H1 (cell line): Measurements from ENCODE around the gene CAMK2B. TPM values are rescaled to one million over a fixed set of nuclear protein-coding genes. Genes with fewer than 3 reads are reported as not detected.

Experiments
- CTCF ChIA-PET: fragments of 300-600 bp; sonication (Branson Sonifier 250); formaldehyde crosslinking; loops from one replicate; lab custom pipeline; 2021; ENCODE audit not compliant: partially characterized antibody; lab: Charles Lee
- POLR2A ChIA-PET: fragments of 300-600 bp; sonication (Branson Sonifier 250); formaldehyde crosslinking; loops from one replicate; lab custom pipeline; 2021; ENCODE audit warnings: inconsistent platforms; ENCODE audit not compliant: partially characterized antibody; lab: Charles Lee
- DNase-seq, 2 experiments: peaks; one replicate each; pipeline versions ENCODE4 v3.0.0 to v3.0.0-alpha.2; 2010 to 2022; ENCODE audit warnings: low spot score in 2 of 2, low read depth in 1 of 2, mixed read lengths in 1 of 2
- FAIRE-seq: peaks from 2 replicates; lab custom pipeline; 2011; peaks lifted over from hg19 to GRCh38; lab: Jason Lieb, UNC
- H2AFZ ChIP-seq: 2 replicates; pipeline ENCODE4 v1.8.1; 2012; ENCODE audit warnings: low read length, inconsistent platforms
- H2AK5ac ChIP-seq: 2 replicates; pipeline ENCODE4 v1.6.1; 2013; ENCODE audit warnings: low read depth, low read length
- H2BK120ac ChIP-seq: replicated peaks from 2 replicates; pipeline ENCODE3; 2013; ENCODE audit warnings: low read depth, low read length, inconsistent platforms
- H2BK12ac ChIP-seq: 2 replicates; pipeline ENCODE4 v1.6.1; 2013; ENCODE audit warnings: low read depth, low read length
- H2BK15ac ChIP-seq: 2 replicates; pipeline ENCODE4 v1.6.1; 2013; ENCODE audit warnings: low read length
- H2BK20ac ChIP-seq: 2 replicates; pipeline ENCODE4 v1.6.1; 2013; ENCODE audit warnings: low read length
- H2BK5ac ChIP-seq: 2 replicates; pipeline ENCODE4 v1.6.1; 2013; ENCODE audit warnings: low read depth, low read length
- H3K14ac ChIP-seq: 2 replicates; pipeline ENCODE4 v1.6.1; 2013; ENCODE audit warnings: inconsistent platforms; ENCODE audit not compliant: insufficient read length
- H3K18ac ChIP-seq: 2 replicates; pipeline ENCODE4 v1.6.1; 2013; ENCODE audit warnings: low read length; ENCODE audit errors: extremely low read depth
- H3K23ac ChIP-seq: 2 replicates; pipeline ENCODE4 v1.6.1; 2013; ENCODE audit warnings: inconsistent platforms; ENCODE audit not compliant: insufficient read length
- H3K23me2 ChIP-seq: 2 replicates; pipeline ENCODE4 v1.6.1; 2013; ENCODE audit warnings: low read depth, low read length
- H3K27ac ChIP-seq: 2 replicates; pipeline ENCODE4 v1.6.1; 2011; ENCODE audit warnings: low read depth, low read length, inconsistent platforms
- H3K27me3 ChIP-seq, 4 experiments: replicated peaks in 1 of 4; 1 replicate in 1 of 4; 2 replicates in 3 of 4; pipeline versions ENCODE4 v1.6.1 to v1.8.1; 2011 to 2013; ENCODE audit warnings: low read length in 3 of 4, mild to moderate bottlenecking in 3 of 4, inconsistent platforms in 2 of 4, mixed read lengths in 2 of 4, moderate library complexity in 1 of 4; ENCODE audit not compliant: control insufficient read depth in 3 of 4, insufficient read depth in 3 of 4; ENCODE audit errors: extremely low read depth in 1 of 4
- H3K36me3 ChIP-seq, 4 experiments: 2 replicates each; pipeline versions ENCODE4 v1.6.1 to v1.8.1; 2011 to 2013; ENCODE audit warnings: mild to moderate bottlenecking in 4 of 4, low read length in 3 of 4, moderate library complexity in 2 of 4, control low read depth in 1 of 4, inconsistent platforms in 1 of 4; ENCODE audit not compliant: insufficient read depth in 4 of 4, control insufficient read depth in 2 of 4
- H3K4ac ChIP-seq: replicated peaks from 2 replicates; pipeline ENCODE3; 2013; ENCODE audit warnings: low read length, low read depth, mixed read lengths, inconsistent platforms; ENCODE audit not compliant: insufficient read length
- H3K4me1 ChIP-seq, 4 experiments: replicated peaks in 1 of 4; 1 replicate in 1 of 4; 2 replicates in 3 of 4; pipeline versions ENCODE4 v1.6.1 to v1.8.1; 2011 to 2013; ENCODE audit warnings: low read length in 3 of 4, inconsistent platforms in 2 of 4, mixed read lengths in 1 of 4; ENCODE audit not compliant: insufficient read depth in 4 of 4, control insufficient read depth in 3 of 4
- H3K4me2 ChIP-seq, 2 experiments: 2 replicates each; pipeline versions ENCODE4 v1.6.1 to v1.8.1; 2011 to 2013; ENCODE audit warnings: low read depth in 2 of 2, low read length in 2 of 2, control low read depth in 1 of 2, inconsistent platforms in 1 of 2, mild to moderate bottlenecking in 1 of 2; ENCODE audit not compliant: insufficient read depth in 1 of 2
- H3K4me3 ChIP-seq, 4 experiments: fragments of 200-600, 300-600 bp in 1 of 4; sonication (generic), shearing (Covaris generic), sonication (Bioruptor Twin) in 1 of 4; 2 replicates each; pipeline versions ENCODE4 v1.5.1 to v1.8.1; 2011 to 2016; ENCODE audit warnings: low read length in 4 of 4, low read depth in 3 of 4, control low read depth in 2 of 4, inconsistent platforms in 2 of 4, mild to moderate bottlenecking in 2 of 4, mixed read lengths in 1 of 4, moderate library complexity in 1 of 4; ENCODE audit not compliant: insufficient read depth in 2 of 4; ENCODE audit errors: extremely low read depth in 1 of 4
- H3K56ac ChIP-seq: replicated peaks from 2 replicates; pipeline ENCODE3; 2013; ENCODE audit warnings: low read depth, mild to moderate bottlenecking, mixed read lengths, low read length, inconsistent platforms; ENCODE audit not compliant: insufficient read length
- H3K79me1 ChIP-seq: 2 replicates; pipeline ENCODE4 v1.6.1; 2013; ENCODE audit warnings: low read depth, low read length, control low read depth
- H3K79me2 ChIP-seq, 2 experiments: 2 replicates each; pipeline versions ENCODE4 v1.6.1 to v1.8.1; 2012 to 2013; ENCODE audit warnings: low read length in 2 of 2, mild to moderate bottlenecking in 2 of 2, inconsistent platforms in 1 of 2; ENCODE audit not compliant: insufficient read depth in 2 of 2, control insufficient read depth in 1 of 2
- H3K9ac ChIP-seq, 4 experiments: replicated peaks in 1 of 4; 1 replicate in 1 of 4; 2 replicates in 3 of 4; pipeline versions ENCODE4 v1.6.1 to v1.8.1; 2011 to 2013; ENCODE audit warnings: low read depth in 3 of 4, low read length in 3 of 4, control low read depth in 2 of 4, mild to moderate bottlenecking in 2 of 4, moderate library complexity in 2 of 4, inconsistent platforms in 1 of 4; ENCODE audit errors: extremely low read depth in 1 of 4
- H3K9me3 ChIP-seq, 2 experiments: 2 replicates each; pipeline versions ENCODE4 v1.6.1 to v1.8.1; 2012 to 2013; ENCODE audit warnings: mild to moderate bottlenecking in 2 of 2, moderate library complexity in 2 of 2, control low read depth in 1 of 2, inconsistent platforms in 1 of 2, low read depth in 1 of 2, low read length in 1 of 2, mixed read lengths in 1 of 2; ENCODE audit not compliant: insufficient read depth in 2 of 2
- H4K20me1 ChIP-seq, 2 experiments: replicated peaks in 1 of 2; 2 replicates each; pipeline versions ENCODE3 to v1.8.1; 2011 to 2013; ENCODE audit warnings: inconsistent platforms in 2 of 2, low read length in 2 of 2, mild to moderate bottlenecking in 1 of 2; ENCODE audit not compliant: insufficient read depth in 2 of 2, control insufficient read depth in 1 of 2
- H4K5ac ChIP-seq: 2 replicates; pipeline ENCODE4 v1.6.1; 2013; ENCODE audit warnings: low read length, low read depth, mixed read lengths, inconsistent platforms; ENCODE audit not compliant: insufficient read length
- H4K8ac ChIP-seq: 2 replicates; pipeline ENCODE4 v1.8.0; 2013; ENCODE audit warnings: mild to moderate bottlenecking, moderate library complexity, low read length, inconsistent platforms; ENCODE audit not compliant: insufficient read depth; ENCODE audit errors: extremely low read depth
- H4K91ac ChIP-seq: replicated peaks from 2 replicates; pipeline ENCODE3; 2013; ENCODE audit warnings: low read length, mixed read lengths, inconsistent platforms; ENCODE audit not compliant: insufficient read length
- CHD1 ChIP-seq: IDR thresholded peaks from 2 replicates; pipeline ENCODE4 v1.6.1; 2012; ENCODE audit warnings: low read depth, low read length, improper control_type of control experiment
- EZH2 ChIP-seq: fragments of 200-600 bp; sonication (generic); IDR thresholded peaks from 2 replicates; pipeline ENCODE4 v1.7.1; 2012; ENCODE audit warnings: low read depth, mild to moderate bottlenecking, moderate library complexity, low read length, inconsistent platforms; ENCODE audit not compliant: severe bottlenecking
- KDM1A ChIP-seq: fragments of 200-600, 300-600 bp; sonication (generic); IDR thresholded peaks from 2 replicates; pipeline ENCODE4 v1.7.1; 2016; ENCODE audit warnings: mild to moderate bottlenecking, low read length, borderline replicate concordance
- SIX5 ChIP-seq: IDR thresholded peaks from 2 replicates; pipeline ENCODE4 v1.6.1; 2011; ENCODE audit warnings: mild to moderate bottlenecking, low read depth, low read length
- WGBS, 2 experiments: shearing (Covaris generic) in 1 of 2; methylation state at CpG; one replicate each; pipeline versions ENCODE4 v1.1.6 to v1.1.7; 2013 to 2015; ENCODE audit warnings: low lambda C conversion rate in 2 of 2, mixed read lengths in 2 of 2, inconsistent platforms in 1 of 2, low coverage in 1 of 2, missing lambda C conversion rate in 1 of 2; ENCODE audit not compliant: insufficient replicate concordance in 2 of 2, insufficient coverage in 1 of 2, insufficient read length in 1 of 2; ENCODE audit errors: extremely low coverage in 1 of 2, missing lambda C conversion rate in 1 of 2; 5-methylcytosine and 5-hydroxymethylcytosine counted together
- polyA plus RNA-seq, 7 experiments: library from polyadenylated mRNA; depleted of rRNA in 3 of 7; stranded (reverse) in 5 of 7; unstranded in 2 of 7; fragments of >200 nt in 5 of 7; fragments of 200-250 nt in 2 of 7; gene quantifications; 1 replicate in 5 of 7; 2 replicates in 1 of 7; 4 replicates in 1 of 7; pipeline versions ENCODE4 v1.2.1 to v1.2.3, GENCODE V29; 2011 to 2013; ENCODE audit warnings: missing spikeins in 2 of 7, mixed read lengths in 2 of 7
- total RNA-seq: library from RNA; stranded (reverse); fragmentation: NEBNext Ultra II Directional; extraction: Animal tissue kit (Norgen Biotek cat#: 25700); gene quantifications from 2 replicates; pipeline ENCODE4 v1.2.1, GENCODE V29; 2021

The CAMK2B gene
- total and polyA plus RNA-seq, 2 of the 8 experiments (the other 6 are each of a cell fraction or from before 2014, with no cell fraction given): 0.05 to 0.15 TPM

DNA sequence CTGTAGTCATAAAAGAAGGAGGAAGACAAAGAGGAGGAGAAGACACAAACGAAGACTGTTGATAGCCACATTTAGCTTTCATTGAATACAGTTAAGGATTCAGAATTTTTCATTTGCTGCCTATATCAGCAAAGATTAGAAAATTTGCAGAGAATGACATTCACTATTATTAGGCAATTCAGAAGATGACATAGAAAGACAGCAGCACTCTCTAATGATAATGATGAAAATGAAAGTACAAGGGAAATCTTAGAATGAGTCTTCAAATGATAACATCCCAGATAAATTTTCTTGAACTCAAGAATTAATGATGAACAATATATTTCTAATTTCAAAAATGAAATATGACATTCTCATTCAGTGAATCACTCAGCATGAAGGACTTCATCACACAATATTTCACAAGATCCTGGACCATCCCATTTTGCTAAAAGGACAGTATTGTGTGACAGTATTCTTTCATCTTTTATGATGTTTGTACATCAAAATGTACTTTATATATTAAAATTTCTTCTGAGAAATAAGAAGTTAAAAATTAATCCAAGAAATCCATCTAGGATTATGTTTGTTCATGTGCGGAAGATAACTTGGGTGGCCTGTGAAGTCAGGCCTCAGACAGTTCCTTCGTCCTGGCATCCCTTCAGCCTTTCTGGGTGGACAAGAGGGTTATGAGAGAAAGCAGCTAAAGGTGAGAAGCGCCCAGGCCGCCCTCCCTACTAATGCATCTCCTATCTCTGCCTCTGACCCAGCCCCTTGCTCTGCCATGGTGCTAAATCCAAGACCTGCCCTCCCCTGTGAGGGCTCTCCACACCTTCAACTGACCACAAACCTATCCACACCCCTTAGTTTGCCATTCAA, 47.4 kb upstream of the CAMK2B start:
- Histone ChIP-seq H4K91ac (no peak overlapping the region), H2BK20ac (no peak overlapping the region), H4K5ac (no peak overlapping the region), H3K4me1 (no peaks in the 10 kb centered on the region), H3K27me3 (peaks cover 0 to 2% (median 0%) of the 10 kb centered on the region in 4 experiments; a peak in 4 of 7 replicates), H3K23ac (no peak overlapping the region), H2BK120ac (no peak overlapping the region), H3K9ac (no peak overlapping the region), H4K20me1 (peaks cover 0 to 6% of the 10 kb centered on the region in 2 experiments), H3K4me2 (no peak overlapping the region), H3K79me2 (no peaks in the 10 kb centered on the region), H3K79me1 (no peaks in the 10 kb centered on the region)
- 63% methylated on average over 5 of the region's 5 CpGs; no CpG with 5 or more reads in 1 of the 2 experiments for WGBS, 2 experiments
- no peak for DNase-seq
- TF ChIP-seq CHD1 (no peak), KDM1A (no peak), SIX5 (no peak), EZH2 (no peak)
- TF ChIP-seq, all 59 proteins: peak for 0
- Histone ChIP-seq H2AFZ (no peak overlapping the region), H3K4me3 (no peak overlapping the region), H3K14ac (no peak overlapping the region), H3K18ac (no peak overlapping the region), H2BK5ac (no peak overlapping the region), H3K23me2 (peaks cover 2% of the 10 kb centered on the region; the same call in 1 of the 2 replicates), H2AK5ac (no peak overlapping the region), H4K8ac (no peak overlapping the region), H3K56ac (no peak overlapping the region), H2BK12ac (no peak overlapping the region), H3K4ac (no peak overlapping the region), H3K27ac (no peak overlapping the region), H3K36me3 (no peaks in the 10 kb centered on the region), H3K9me3 (no peaks in the 10 kb centered on the region), H2BK15ac (no peak overlapping the region)
- no peak for FAIRE-seq
- POLR2A ChIA-PET: interaction anchor here (1.4 to 1.9 kb wide), 2 partner anchors 9 kb away, joined by 3 to 5 read pairs; no protein-coding TSS in a partner anchor
- CTCF ChIA-PET: interaction anchor here (0.9 to 2.3 kb wide), 3 partner anchors 24 to 115 kb away, joined by 3 to 9 read pairs (median 7); no protein-coding TSS in a partner anchor
